Neural crest cell (in vitro differentiated cells): ENCODE results near the gene GPR132. TPM values are rescaled to one million over a fixed set of nuclear protein-coding genes. Genes with fewer than 3 reads are reported as not detected.

ENCODE experiments used
- DNase-seq: peaks from one replicate; pipeline ENCODE4 v3.0.0; 2021; ENCODE audit warnings: low read depth, mixed read lengths, low spot score
- H3K27ac Mint-ChIP-seq: one replicate; pipeline ENCODE4 v1.8.0; 2021; ENCODE audit warnings: mild to moderate bottlenecking, mixed read lengths; ENCODE audit not compliant: unreplicated experiment
- H3K27me3 Mint-ChIP-seq: 2 replicates; pipeline ENCODE4 v1.8.0; 2021; ENCODE audit warnings: low read depth, mild to moderate bottlenecking, mixed read lengths
- H3K36me3 Mint-ChIP-seq: 2 replicates; pipeline ENCODE4 v1.8.0; 2021; ENCODE audit warnings: low read depth, mild to moderate bottlenecking, mixed read lengths
- H3K4me1 Mint-ChIP-seq: 2 replicates; pipeline ENCODE4 v1.8.0; 2021; ENCODE audit warnings: mixed read lengths
- H3K4me3 Mint-ChIP-seq: one replicate; pipeline ENCODE4 v1.8.0; 2021; ENCODE audit warnings: mild to moderate bottlenecking, mixed read lengths
- H3K9me3 Mint-ChIP-seq: 2 replicates; pipeline ENCODE4 v1.8.0; 2021; ENCODE audit warnings: mixed read lengths
- CTCF ChIP-seq: fragments of 200-600 bp; sonication (generic); conservative IDR thresholded peaks from 2 replicates; pipeline ENCODE4 v1.5.0; 2021; ENCODE audit warnings: antibody characterized with exemption, mild to moderate bottlenecking
- total RNA-seq: library from RNA; stranded (reverse); gene quantifications from 2 replicates; pipeline ENCODE4 v1.2.1, GENCODE V29; 2021

GPR132 gene
- total RNA-seq, 1 donor from 2014 or later: not detected

DNA sequence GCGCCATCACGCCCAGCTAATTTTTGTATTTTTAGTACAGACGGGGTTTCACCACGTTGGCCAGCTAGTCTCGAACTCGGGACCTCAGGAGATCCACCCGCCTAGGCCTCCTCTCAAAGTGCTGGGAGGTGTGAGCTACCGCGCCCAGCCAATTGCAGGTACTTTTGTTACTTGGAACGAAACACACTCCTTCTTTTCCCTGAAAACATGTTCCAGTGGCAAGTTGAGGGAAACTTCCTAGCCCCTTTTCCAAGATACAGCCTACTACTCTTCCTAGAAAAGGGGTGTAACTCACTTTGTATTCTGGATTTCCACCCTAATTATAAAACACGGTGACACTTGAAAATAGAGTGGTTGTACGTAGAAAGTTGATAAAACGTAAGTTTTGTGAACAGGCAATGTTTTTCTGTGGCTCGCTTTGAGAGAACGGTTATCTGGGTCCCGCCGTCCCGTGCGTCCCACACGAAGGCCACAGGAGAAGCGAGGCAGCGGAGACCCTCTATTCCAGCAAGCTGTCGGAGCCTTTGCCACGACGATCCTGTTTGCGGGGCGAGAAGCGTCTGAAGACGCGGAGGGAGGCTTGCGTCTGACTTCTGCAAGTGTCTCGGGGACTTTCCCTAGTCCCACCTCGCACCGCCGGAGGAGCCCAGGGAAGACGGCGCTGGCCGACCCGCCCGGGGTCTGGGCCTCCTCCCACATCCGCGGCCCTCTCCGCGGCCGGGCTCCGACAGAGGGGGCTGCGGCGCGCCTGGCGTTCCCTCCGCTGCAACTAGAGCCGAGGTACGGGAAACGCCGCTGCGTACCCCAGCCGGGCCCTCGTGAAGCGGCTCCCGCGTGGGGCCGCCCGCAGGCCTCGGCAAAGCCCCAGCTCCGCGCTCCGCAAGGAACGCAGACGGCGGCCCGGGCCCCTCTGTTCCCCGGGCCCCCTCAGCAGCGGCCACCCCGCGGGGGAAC lies 45.1 kb downstream of the GPR132 start:
- H3K4me1 Mint-ChIP-seq: peaks cover 51% of the 10 kb centered on the region
- H3K27me3 Mint-ChIP-seq: no peaks in the 10 kb centered on the region

DNA sequence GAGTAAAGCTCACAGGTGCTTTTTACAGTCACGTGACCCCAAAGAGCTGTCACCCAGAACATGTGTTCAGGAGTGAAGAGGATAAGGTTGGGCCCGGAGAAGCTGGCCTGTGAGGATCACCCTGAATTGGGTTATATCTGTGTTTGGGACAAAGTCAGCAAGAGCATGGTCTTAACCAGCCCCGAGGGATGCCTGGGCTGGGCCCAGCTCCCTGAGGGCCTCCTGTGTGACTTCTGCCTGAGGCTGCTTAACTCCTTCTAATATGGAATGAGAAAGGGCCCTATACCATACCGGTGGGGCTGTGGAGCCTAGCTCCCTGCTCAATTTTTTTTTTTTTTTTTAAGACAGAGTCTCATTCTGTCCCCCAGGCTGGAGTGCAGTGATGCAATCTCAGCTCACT lies 46.8 kb downstream of the GPR132 start:
- Mint-ChIP-seq H3K4me1 (peaks cover 66% of the 10 kb centered on the region), H3K27me3 (no peaks in the 10 kb centered on the region), H3K27ac (no peak overlapping the region), H3K4me3 (peak overlapping the region; percentile 97), H3K36me3 (peaks cover 9% of the 10 kb centered on the region), H3K9me3 (no peaks in the 10 kb centered on the region)
- DNase-seq: no peak
- TF ChIP-seq CTCF: no peak

More for the DNA sequence above, 45.1 kb downstream of the GPR132 start:
- peak; percentile 38 for DNase-seq
- peak; percentile 32 for TF ChIP-seq CTCF
- Mint-ChIP-seq H3K4me3 (peak overlapping the region; percentile 97), H3K36me3 (peaks cover 9% of the 10 kb centered on the region), H3K27ac (peak overlapping the region; percentile 97), H3K9me3 (no peaks in the 10 kb centered on the region)

GRCh38 chr14:105015905-105016304 lies 49.3 kb downstream of the GPR132 start:
- TF ChIP-seq CTCF: no peak
- H3K27me3 Mint-ChIP-seq: no peaks in the 10 kb centered on the region
- peaks cover 9% of the 10 kb centered on the region for H3K36me3 Mint-ChIP-seq
- H3K4me1 Mint-ChIP-seq: peaks cover 62% of the 10 kb centered on the region
- no peak for DNase-seq
- H3K4me3 Mint-ChIP-seq: peak overlapping the region; percentile 79
- no peak overlapping the region for H3K27ac Mint-ChIP-seq
- no peaks in the 10 kb centered on the region for H3K9me3 Mint-ChIP-seq

DNA sequence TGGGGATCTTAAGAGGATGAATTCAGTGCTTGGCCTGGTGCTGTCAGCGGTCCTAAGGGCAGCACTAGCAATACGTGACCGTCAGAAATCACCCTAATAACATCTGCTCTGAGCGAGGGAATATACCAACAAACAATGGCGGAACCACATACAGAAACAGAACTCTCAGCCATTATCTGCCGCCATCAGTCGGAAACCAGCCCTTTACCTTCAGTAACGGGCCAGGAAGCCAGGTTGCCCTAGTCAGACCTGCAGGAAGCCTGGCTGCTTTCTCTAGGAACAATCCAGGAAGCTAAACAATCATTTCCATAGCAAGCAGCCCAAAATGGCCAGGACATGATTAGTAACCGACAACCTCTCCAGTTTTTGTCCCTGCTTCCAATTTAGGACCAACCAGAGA lies 50.0 kb downstream of the GPR132 start:
- Mint-ChIP-seq H3K4me3 (peak overlapping the region; percentile 52), H3K4me1 (peaks cover 62% of the 10 kb centered on the region), H3K27me3 (no peaks in the 10 kb centered on the region), H3K27ac (no peak overlapping the region), H3K9me3 (no peaks in the 10 kb centered on the region), H3K36me3 (peaks cover 9% of the 10 kb centered on the region)
- DNase-seq: no peak
- TF ChIP-seq CTCF: no peak

DNA sequence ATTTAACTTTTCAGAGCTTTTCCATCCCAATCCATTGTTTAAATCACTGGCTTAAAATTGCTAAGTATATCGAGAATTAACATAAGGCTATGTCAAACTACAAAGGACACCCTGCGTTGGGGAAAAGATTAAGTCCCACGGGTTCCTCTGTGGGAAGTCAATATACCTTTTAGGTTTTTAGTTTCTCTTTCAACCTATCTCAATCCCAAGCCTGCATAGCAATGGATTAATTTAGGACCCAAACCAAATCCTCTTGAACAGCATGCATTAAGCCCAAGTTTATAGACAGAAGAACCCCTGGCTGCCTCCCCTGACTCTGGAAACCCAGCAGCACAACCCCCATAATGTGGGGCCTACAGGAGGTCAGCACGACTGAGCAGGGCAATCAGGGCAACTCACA lies 50.6 kb downstream of the GPR132 start:
- no peak for TF ChIP-seq CTCF
- Mint-ChIP-seq H3K4me1 (peaks cover 56% of the 10 kb centered on the region), H3K4me3 (peak overlapping the region; percentile 52), H3K9me3 (no peaks in the 10 kb centered on the region), H3K27ac (no peak overlapping the region), H3K27me3 (no peaks in the 10 kb centered on the region), H3K36me3 (peaks cover 9% of the 10 kb centered on the region)
- DNase-seq: no peak
